Cardiac muscle cell (in vitro differentiated cells and primary cell): ENCODE measurements around the gene FADS2. TPM values are rescaled to one million over a fixed set of nuclear protein-coding genes. Genes with fewer than 3 reads are reported as not detected.

ENCODE experiments used
- DNase-seq, 2 donors: peaks; one replicate each; pipeline versions ENCODE4 v3.0.0 to v3.0.0-alpha.2; 2010 to 2017; ENCODE audit warnings: low read depth in 1 of 2, low spot score in 1 of 2
- H3K27ac ChIP-seq: fragments of 200-600 bp; sonication (generic); 2 replicates; pipeline ENCODE4 v1.5.1; 2016
- H3K27me3 ChIP-seq: fragments of 200-600 bp; sonication (generic); 2 replicates; pipeline ENCODE4 v1.6.0; 2016; ENCODE audit warnings: control low read depth
- H3K36me3 ChIP-seq: fragments of 200-600 bp; sonication (generic); 2 replicates; pipeline ENCODE4 v1.5.1; 2016; ENCODE audit warnings: control low read depth
- H3K4me1 ChIP-seq: fragments of 200-600 bp; sonication (generic); 2 replicates; pipeline ENCODE4 v1.8.1; 2017; ENCODE audit warnings: low read depth, mild to moderate bottlenecking, mixed run types
- H3K4me3 ChIP-seq: fragments of 200-600 bp; sonication (generic); 2 replicates; pipeline ENCODE4 v1.5.1; 2016; ENCODE audit warnings: mild to moderate bottlenecking
- H3K9me3 ChIP-seq: fragments of 200-600 bp; sonication (generic); 2 replicates; pipeline ENCODE4 v1.5.1; 2017; ENCODE audit warnings: low read depth, mild to moderate bottlenecking, control low read depth
- CTCF ChIP-seq: IDR thresholded peaks from 2 replicates; pipeline ENCODE4 v1.5.1; 2012; ENCODE audit warnings: low read depth, mild to moderate bottlenecking, low read length
- polyA plus RNA-seq: library from polyadenylated mRNA; unstranded; fragments of >200 nt; fragmentation: Nextera tagmentation; extraction: Ambion mirVana; gene quantifications from 2 replicates; pipeline ENCODE4 v1.2.1, GENCODE V29; 2016
- total RNA-seq: library from RNA; depleted of rRNA; stranded (reverse); fragments of >200 nt; gene quantifications from 2 replicates; pipeline ENCODE4 v1.2.3, GENCODE V29; 2016

FADS2 gene
- total and polyA plus RNA-seq, 2 experiments from 2014 or later = 103 to 262 TPM

GRCh38 chr11:61820174-61820573, 7.9 kb upstream of the FADS2 start:
- TF ChIP-seq CTCF = no peak
- no peak for DNase-seq
- H3K4me3 ChIP-seq = no peak overlapping the region
- H3K27me3 ChIP-seq = no peaks in the 10 kb centered on the region
- H3K36me3 ChIP-seq = no peaks in the 10 kb centered on the region
- no peak overlapping the region for H3K27ac ChIP-seq
- H3K9me3 ChIP-seq = no peaks in the 10 kb centered on the region
- H3K4me1 ChIP-seq = peaks cover 11% of the 10 kb centered on the region

- peak overlapping the region; percentile 51 for H3K4me3 ChIP-seq
- H3K4me1 ChIP-seq = peaks cover 10% of the 10 kb centered on the region
- TF ChIP-seq CTCF = no peak
- DNase-seq = no peak
- H3K27me3 ChIP-seq = no peaks in the 10 kb centered on the region
- H3K36me3 ChIP-seq = no peaks in the 10 kb centered on the region
- no peaks in the 10 kb centered on the region for H3K9me3 ChIP-seq
- peak overlapping the region; percentile 86 for H3K27ac ChIP-seq
Measured at GRCh38 chr11:61826930-61827570, 1.1 kb upstream of the FADS2 start.

- no peak for TF ChIP-seq CTCF
- no peaks in the 10 kb centered on the region for H3K27me3 ChIP-seq
- peak overlapping the region; percentile 51 for H3K4me3 ChIP-seq
- no peaks in the 10 kb centered on the region for H3K36me3 ChIP-seq
- no peaks in the 10 kb centered on the region for H3K9me3 ChIP-seq
- peak overlapping the region; percentile 86 for H3K27ac ChIP-seq
- DNase-seq = no peak
- peaks cover 10% of the 10 kb centered on the region for H3K4me1 ChIP-seq
Measured at GRCh38 chr11:61828379-61828628, 204 bp downstream of the FADS2 start.

GRCh38 chr11:61828629-61829407, 718 bp downstream of the FADS2 start:
- Histone ChIP-seq H3K4me1 (peaks cover 10% of the 10 kb centered on the region), H3K27ac (peak overlapping the region; percentile 86), H3K9me3 (no peaks in the 10 kb centered on the region), H3K4me3 (peak overlapping the region; percentile 51), H3K27me3 (no peaks in the 10 kb centered on the region), H3K36me3 (no peaks in the 10 kb centered on the region)
- DNase-seq = peak; percentile 48 to 68
- peak; percentile 58 for TF ChIP-seq CTCF

- H3K36me3 ChIP-seq = no peaks in the 10 kb centered on the region
- H3K9me3 ChIP-seq = no peaks in the 10 kb centered on the region
- no peaks in the 10 kb centered on the region for H3K27me3 ChIP-seq
- no peak for DNase-seq
- H3K4me3 ChIP-seq = peak overlapping the region; percentile 51
- no peak for TF ChIP-seq CTCF
- H3K27ac ChIP-seq = no peak overlapping the region
- peaks cover 14% of the 10 kb centered on the region for H3K4me1 ChIP-seq
Measured at GRCh38 chr11:61829806-61830205, 1.7 kb downstream of the FADS2 start.
